Panc1 (cell line): Measurements from ENCODE around the gene ARHGAP6. TPM values are rescaled to one million over a fixed set of nuclear protein-coding genes. Genes with fewer than 3 reads are reported as not detected.
A peak's percentile ranks its signal among the peaks of the same experiment; 100 is the strongest.

Source experiments
- ATAC-seq: fragments of 200-7000 bp; cut with Tn5 transposase; 2 replicates; pipeline ENCODE4 v1.9.1; 2020; ENCODE audit warnings: mild to moderate bottlenecking, moderate library complexity
- BruUV-seq: library from RNA; stranded (reverse); fragments of 400-500 nt; replicated peaks from 2 replicates; lab custom pipeline; 2021; lab: Mats Ljungman, UMichigan
- CTCF ChIA-PET: fragments of 300-600 bp; sonication (Branson Sonifier 250); formaldehyde crosslinking; loops from one replicate; lab custom pipeline; 2022; ENCODE audit warnings: antibody characterized with exemption; lab: Charles Lee
- POLR2A ChIA-PET: fragments of 300-600 bp; sonication (Branson Sonifier 250); formaldehyde crosslinking; loops from one replicate; lab custom pipeline; 2022; ENCODE audit warnings: antibody characterized with exemption; lab: Charles Lee
- DNase-seq: peaks from one replicate; pipeline ENCODE4 v3.0.0-alpha.2; 2010; ENCODE audit warnings: low read depth, low spot score
- H3K27ac ChIP-seq: 2 replicates; pipeline ENCODE4 v1.5.1; 2011; ENCODE audit warnings: mild to moderate bottlenecking, low read length, inconsistent platforms
- H3K27me3 ChIP-seq: fragments of 200-500 bp; sonication (Bioruptor generic); 2 replicates; pipeline ENCODE4 v1.6.0; 2014; ENCODE audit warnings: low read length, inconsistent platforms; ENCODE audit not compliant: control insufficient read depth, insufficient read depth
- H3K36me3 ChIP-seq: fragments of 200-500 bp; sonication (Bioruptor generic); 2 replicates; pipeline ENCODE4 v1.5.1; 2014; ENCODE audit warnings: inconsistent platforms, mild to moderate bottlenecking, low read length, moderate library complexity; ENCODE audit not compliant: control insufficient read depth, insufficient read depth
- H3K4me1 ChIP-seq: 2 replicates; pipeline ENCODE4 v1.5.1; 2011; ENCODE audit warnings: inconsistent platforms, mild to moderate bottlenecking, low read length, moderate library complexity; ENCODE audit not compliant: control insufficient read depth, insufficient read depth
- H3K4me3 ChIP-seq, 2 experiments: 2 replicates each; pipeline ENCODE4 v1.5.1; 2011 to 2012; ENCODE audit warnings: low read depth in 2 of 2, low read length in 2 of 2, mild to moderate bottlenecking in 2 of 2, inconsistent platforms in 1 of 2, moderate library complexity in 1 of 2
- H3K9me3 ChIP-seq: fragments of 200-500 bp; sonication (Bioruptor generic); 2 replicates; pipeline ENCODE4 v1.5.1; 2014; ENCODE audit warnings: low read depth, mild to moderate bottlenecking, inconsistent platforms, low read length, moderate library complexity; ENCODE audit not compliant: control insufficient read depth, insufficient read depth
- CTCF ChIP-seq: fragments of 450-650 bp; IDR thresholded peaks from 2 replicates; pipeline ENCODE4 v1.5.1; 2017; ENCODE audit warnings: mild to moderate bottlenecking
- POLR2AphosphoS5 ChIP-seq: IDR thresholded peaks from 2 replicates; pipeline ENCODE4 v1.6.1; 2012; ENCODE audit warnings: mild to moderate bottlenecking, low read depth, low read length, moderate library complexity
- REST ChIP-seq, 2 experiments: IDR thresholded peaks; 2 replicates each; pipeline ENCODE4 v1.6.1; 2011 to 2012; ENCODE audit warnings: low read depth in 2 of 2, control low read depth in 1 of 2, low read length in 1 of 2, mild to moderate bottlenecking in 1 of 2, moderate library complexity in 1 of 2; ENCODE audit not compliant: insufficient read depth in 1 of 2
- SIN3A ChIP-seq: IDR thresholded peaks from 2 replicates; pipeline ENCODE4 v1.6.1; 2012; ENCODE audit warnings: low read depth, mild to moderate bottlenecking, low read length, moderate library complexity, borderline replicate concordance; ENCODE audit not compliant: insufficient read depth
- TCF7L2 ChIP-seq: IDR thresholded peaks from 2 replicates; pipeline ENCODE4 v1.6.1; 2011; ENCODE audit warnings: mild to moderate bottlenecking, low read depth, low read length, inconsistent platforms
- in situ Hi-C: cut with HindIII; loops from 2 replicates; pipeline ENCODE4 v1.10.0; 2016; ENCODE audit warnings: low sequenced_read_pairs, low pct_unique_long_range_greater_than_20kb
- intact Hi-C: fragments of 100-400 bp; cut with micrococcal nuclease; formaldehyde crosslinking; loops from one replicate; pipeline ENCODE4 v1.10.0; 2022; ENCODE audit not compliant: unreplicated experiment
- total RNA-seq: library from RNA; stranded (reverse); gene quantifications from one replicate; pipeline ENCODE4 v1.2.1, GENCODE V29; 2021; ENCODE audit not compliant: unreplicated experiment

Gene ARHGAP6
- total RNA-seq, 1 experiment from 2014 or later = 0.13 TPM

- peak; percentile 32 for DNase-seq
- ChIA-PET CTCF (no interaction called here), POLR2A (no interaction called here)
- ATAC-seq = peak; percentile 65
- BruUV-seq = no TSS peak
- H3K4me3 ChIP-seq = no peak overlapping the region
- no peak overlapping the region for H3K27ac ChIP-seq
- no peaks in the 10 kb centered on the region for H3K9me3 ChIP-seq
- no peaks in the 10 kb centered on the region for H3K36me3 ChIP-seq
- H3K27me3 ChIP-seq = no peaks in the 10 kb centered on the region
- TF ChIP-seq SIN3A (no peak), TCF7L2 (no peak), CTCF (peak; percentile 71; the same call in 1 of the 2 replicates), POLR2AphosphoS5 (no peak), REST (IDR thresholded peaks at IDR 0.05; ENCODE audit: insufficient read depth in 1 of 2, low read depth in 2 of 2, low read length in 1 of 2) (no peak)
- no peaks in the 10 kb centered on the region for H3K4me1 ChIP-seq
- intact Hi-C loops = loop anchor here (2.0 kb wide), 2 partner anchors 190 to 238 kb away; no protein-coding TSS in a partner anchor
- in situ Hi-C loops = no loop called here
These were observed 132.5 kb downstream of the ARHGAP6 start for GRCh38 chrX:11533199-11533651.

GRCh38 chrX:11532291-11533078 is 133.2 kb downstream of the ARHGAP6 start:
- TF ChIP-seq REST (IDR thresholded peaks at IDR 0.05; ENCODE audit: insufficient read depth in 1 of 2, low read depth in 2 of 2, low read length in 1 of 2) (no peak), TCF7L2 (no peak), SIN3A (no peak), POLR2AphosphoS5 (no peak), CTCF (no peak)

More at GRCh38 chrX:11532291-11533078, 133.2 kb downstream of the ARHGAP6 start:
- POLR2A ChIA-PET = no interaction called here
- CTCF ChIA-PET = interaction anchor here (0.6 to 1.4 kb wide), 2 partner anchors 225 to 227 kb away, joined by 3 to 5 read pairs; no protein-coding TSS in a partner anchor
- Histone ChIP-seq H3K4me3 (no peak overlapping the region), H3K27me3 (no peaks in the 10 kb centered on the region), H3K4me1 (no peaks in the 10 kb centered on the region), H3K27ac (no peak overlapping the region), H3K9me3 (no peaks in the 10 kb centered on the region), H3K36me3 (no peaks in the 10 kb centered on the region)
- DNase-seq (no peak), ATAC-seq (no peak)
- intact Hi-C loops (loop anchor here (2.0 kb wide), 2 partner anchors 190 to 238 kb away; no protein-coding TSS in a partner anchor), in situ Hi-C loops (no loop called here)
- no TSS peak for BruUV-seq
